CD14-positive monocyte (primary cell): ENCODE data around the gene NRF1. TPM values are rescaled to one million over a fixed set of nuclear protein-coding genes. Genes with fewer than 3 reads are reported as not detected.

Experiments used
- DNase-seq, 3 donors: peaks; one replicate each; pipeline ENCODE4 v3.0.0-alpha.2; 2011 to 2022
- H2AFZ ChIP-seq: 2 replicates; pipeline ENCODE4 v1.6.0; 2012; ENCODE audit warnings: mild to moderate bottlenecking, low read depth, low read length, inconsistent platforms; ENCODE audit not compliant: insufficient read depth, poor library complexity, severe bottlenecking
- H3K27ac ChIP-seq, 2 donors: 1 replicate in 1 of 2; 2 replicates in 1 of 2; pipeline ENCODE4 v1.5.1; 2012 to 2013; ENCODE audit warnings: low read length in 2 of 2, control low read depth in 1 of 2, inconsistent platforms in 1 of 2, low read depth in 1 of 2, mild to moderate bottlenecking in 1 of 2
- H3K27me3 ChIP-seq, 2 donors: one replicate each; pipeline versions ENCODE4 v1.6.0 to v1.6.1; 2011 to 2013; ENCODE audit warnings: low read length in 2 of 2; ENCODE audit not compliant: control insufficient read depth in 2 of 2, insufficient read depth in 2 of 2
- H3K36me3 ChIP-seq, 2 donors: replicated peaks in 1 of 2; 1 replicate in 1 of 2; 2 replicates in 1 of 2; pipeline versions ENCODE4 v1.5.1 to v1.6.1; 2012 to 2013; ENCODE audit warnings: low read length in 2 of 2, control low read depth in 1 of 2, inconsistent platforms in 1 of 2, mild to moderate bottlenecking in 1 of 2; ENCODE audit not compliant: insufficient read depth in 2 of 2, control insufficient read depth in 1 of 2
- H3K4me1 ChIP-seq, 2 donors: 1 replicate in 1 of 2; 2 replicates in 1 of 2; pipeline versions ENCODE4 v1.5.1 to v1.6.1; 2012 to 2013; ENCODE audit warnings: low read length in 2 of 2, control low read depth in 1 of 2, inconsistent platforms in 1 of 2, mild to moderate bottlenecking in 1 of 2, moderate library complexity in 1 of 2; ENCODE audit not compliant: insufficient read depth in 2 of 2, control insufficient read depth in 1 of 2
- H3K4me2 ChIP-seq: replicated peaks from 2 replicates; pipeline ENCODE3; 2012; ENCODE audit warnings: low read length, moderate library complexity, mild to moderate bottlenecking; ENCODE audit not compliant: poor library complexity, severe bottlenecking; ENCODE audit errors: extremely low read depth
- H3K4me3 ChIP-seq, 3 experiments: fragments of 200-600 bp in 1 of 3; sonication (generic) in 1 of 3; replicated peaks in 1 of 3; 1 replicate in 2 of 3; 2 replicates in 1 of 3; pipeline ENCODE4 v1.5.1; 2011 to 2013; ENCODE audit warnings: low read length in 3 of 3, mild to moderate bottlenecking in 3 of 3, control low read depth in 2 of 3, low read depth in 2 of 3, inconsistent platforms in 1 of 3, moderate library complexity in 1 of 3
- H3K79me2 ChIP-seq: 2 replicates; pipeline ENCODE4 v1.6.0; 2012; ENCODE audit warnings: mild to moderate bottlenecking, control low read depth, inconsistent platforms, low read length, moderate library complexity; ENCODE audit not compliant: insufficient read depth
- H3K9ac ChIP-seq: 2 replicates; pipeline ENCODE4 v1.6.0; 2017; ENCODE audit warnings: low read length, mild to moderate bottlenecking; ENCODE audit not compliant: insufficient read depth, poor library complexity, severe bottlenecking
- H3K9me3 ChIP-seq, 2 donors: replicated peaks in 1 of 2; 1 replicate in 1 of 2; 2 replicates in 1 of 2; pipeline versions ENCODE4 v1.5.1 to v1.6.1; 2012 to 2013; ENCODE audit warnings: low read length in 2 of 2, control low read depth in 1 of 2; ENCODE audit not compliant: control insufficient read depth in 1 of 2, insufficient read depth in 1 of 2
- H4K20me1 ChIP-seq: 2 replicates; pipeline ENCODE4 v1.6.0; 2012; ENCODE audit warnings: mild to moderate bottlenecking, low read length, control low read depth, moderate library complexity; ENCODE audit not compliant: insufficient read depth
- H3K27ac Mint-ChIP-seq, 7 donors: one replicate each; pipeline ENCODE4 v1.8.0; 2020; ENCODE audit warnings: mild to moderate bottlenecking in 7 of 7, mixed read lengths in 7 of 7, moderate library complexity in 6 of 7, inconsistent platforms in 2 of 7
- H3K27me3 Mint-ChIP-seq, 3 donors: one replicate each; pipeline ENCODE4 v1.8.0; 2021 to 2022; ENCODE audit warnings: low read depth in 3 of 3, mild to moderate bottlenecking in 3 of 3, mixed read lengths in 3 of 3, moderate library complexity in 3 of 3, inconsistent platforms in 1 of 3
- H3K36me3 Mint-ChIP-seq, 2 donors: one replicate each; pipeline ENCODE4 v1.8.0; 2020; ENCODE audit warnings: mixed read lengths in 2 of 2, inconsistent platforms in 1 of 2, mild to moderate bottlenecking in 1 of 2
- H3K4me1 Mint-ChIP-seq: one replicate; pipeline ENCODE4 v1.8.0; 2020; ENCODE audit warnings: mild to moderate bottlenecking, mixed read lengths
- H3K4me3 Mint-ChIP-seq, 2 donors: one replicate each; pipeline ENCODE4 v1.8.0; 2020; ENCODE audit warnings: mild to moderate bottlenecking in 2 of 2, mixed read lengths in 2 of 2, moderate library complexity in 1 of 2
- H3K9me3 Mint-ChIP-seq, 7 donors: one replicate each; pipeline ENCODE4 v1.8.0; 2020 to 2022; ENCODE audit warnings: mixed read lengths in 7 of 7, mild to moderate bottlenecking in 6 of 7, moderate library complexity in 6 of 7, inconsistent platforms in 2 of 7
- CTCF ChIP-seq: fragments of 200-600 bp; IDR thresholded peaks from one replicate; pipeline ENCODE4 v1.8.0; 2022; ENCODE audit warnings: antibody characterized with exemption, mild to moderate bottlenecking
- WGBS: methylation state at CpG from one replicate; pipeline ENCODE4 v1.1.5; 2013; ENCODE audit warnings: missing lambda C conversion rate; ENCODE audit not compliant: insufficient coverage; 5-methylcytosine and 5-hydroxymethylcytosine counted together
- intact Hi-C, 2 donors: fragments of 100-400 bp; cut with micrococcal nuclease; formaldehyde crosslinking; loops; one replicate each; pipeline versions ENCODE4 v1.15.0 to v1.15.1; 2023
- polyA plus RNA-seq, 3 donors: library from polyadenylated mRNA; depleted of rRNA in 1 of 3; unstranded in 2 of 3; stranded (reverse) in 1 of 3; fragments of 300-500 nt in 2 of 3; fragments of >200 nt in 1 of 3; fragmentation: Illumina TruSeq in 2 of 3; gene quantifications; 1 replicate in 2 of 3; 2 replicates in 1 of 3; pipeline ENCODE4 v1.2.3, GENCODE V29; 2012 to 2021

The NRF1 gene
- polyA plus RNA-seq, 3 donors: 5.1 to 14.0 (median 7.7) TPM

- Histone ChIP-seq H4K20me1 (no peaks in the 10 kb centered on the region), H3K4me3 (no peak overlapping the region), H2AFZ (no peak overlapping the region), H3K27me3 (no peaks in the 10 kb centered on the region), H3K9me3 (no peaks in the 10 kb centered on the region), H3K27ac (no peak overlapping the region), H3K36me3 (no peaks in the 10 kb centered on the region), H3K79me2 (no peaks in the 10 kb centered on the region), H3K4me1 (no peaks in the 10 kb centered on the region), H3K4me2 (no peak overlapping the region), H3K9ac (no peak overlapping the region)
- TF ChIP-seq CTCF: no peak
- intact Hi-C loops: no loop called here
- Mint-ChIP-seq H3K27ac (no peak overlapping the region), H3K9me3 (peaks cover 0 to 2% (median 0%) of the 10 kb centered on the region in 7 donors), H3K36me3 (no peaks in the 10 kb centered on the region), H3K4me3 (no peak overlapping the region), H3K27me3 (peaks cover 0 to 20% (median 12%) of the 10 kb centered on the region in 3 donors), H3K4me1 (no peaks in the 10 kb centered on the region)
- DNase-seq: no peak
- 97% methylated on average over 12 of the region's 16 CpGs for WGBS
Observed at GRCh38 chr7:129798616-129799349, 187.3 kb downstream of the NRF1 start.

- Mint-ChIP-seq H3K4me3 (no peak overlapping the region), H3K9me3 (peaks cover 0 to 2% (median 0%) of the 10 kb centered on the region in 7 donors), H3K4me1 (no peaks in the 10 kb centered on the region), H3K27ac (peak overlapping the region in 1 of 7 donors; percentile 57), H3K36me3 (no peaks in the 10 kb centered on the region), H3K27me3 (peaks cover 0 to 16% (median 11%) of the 10 kb centered on the region in 3 donors)
- H3K27me3 ChIP-seq: no peaks in the 10 kb centered on the region
- no peak overlapping the region for H3K4me3 ChIP-seq
- H3K9ac ChIP-seq: no peak overlapping the region
- H3K36me3 ChIP-seq: no peaks in the 10 kb centered on the region
- intact Hi-C loops: no loop called here
- TF ChIP-seq CTCF: no peak
- no peaks in the 10 kb centered on the region for H4K20me1 ChIP-seq
- H3K4me2 ChIP-seq: no peak overlapping the region
- no peaks in the 10 kb centered on the region for H3K9me3 ChIP-seq
- no peaks in the 10 kb centered on the region for H3K79me2 ChIP-seq
- H3K4me1 ChIP-seq: no peaks in the 10 kb centered on the region
- DNase-seq: no peak
- no peak overlapping the region for H3K27ac ChIP-seq
- 89% methylated on average over 8 of the region's 13 CpGs for WGBS
- no peak overlapping the region for H2AFZ ChIP-seq
Observed at GRCh38 chr7:129799350-129799955, 187.9 kb downstream of the NRF1 start.
